ENCODE results near the gene CTU2.

Gene CTU2

DNA sequence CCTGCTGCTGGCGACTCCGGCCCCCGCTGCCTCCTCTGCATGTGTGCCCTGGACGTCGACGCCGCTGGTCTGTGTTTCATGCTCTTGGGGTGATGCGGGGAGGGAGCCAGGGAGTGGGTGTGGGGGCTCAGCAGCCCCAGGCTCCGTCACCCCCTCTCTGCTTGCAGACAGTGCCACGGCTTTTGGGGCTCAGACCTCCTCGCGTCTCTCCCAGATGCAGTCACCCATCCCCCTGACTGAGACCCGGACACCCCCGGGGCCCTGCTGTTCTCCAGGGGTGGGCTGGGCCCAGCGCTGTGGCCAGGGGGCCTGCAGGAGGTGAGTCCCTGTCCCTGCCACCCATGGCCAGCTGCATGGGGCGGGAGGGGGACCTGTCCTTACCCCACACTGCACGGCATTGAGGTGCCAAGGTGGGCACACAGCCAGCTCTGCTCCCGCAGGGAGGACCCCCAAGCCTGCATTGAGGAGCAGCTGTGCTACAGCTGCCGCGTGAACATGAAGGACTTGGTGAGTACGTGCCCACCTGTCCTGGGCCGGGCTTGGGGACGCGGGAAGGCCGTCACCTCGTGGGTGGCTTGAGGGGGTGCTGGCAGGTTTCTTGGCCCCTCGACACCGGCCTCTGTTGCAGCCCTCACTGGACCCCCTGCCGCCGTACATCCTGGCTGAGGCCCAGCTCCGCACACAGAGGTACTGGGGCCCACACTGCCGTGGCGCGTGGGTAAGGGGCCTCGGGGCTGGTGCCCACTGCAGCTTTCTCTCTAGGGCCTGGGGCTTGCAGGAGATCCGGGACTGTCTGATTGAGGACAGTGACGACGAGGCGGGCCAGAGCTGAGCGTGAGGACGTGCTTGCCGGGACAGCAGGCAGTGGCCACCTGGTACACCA is 8.4 kb downstream of the CTU2 start:
- no peak for DNase-seq (ENCODE audit: low read depth in 2 of 2)

DNA sequence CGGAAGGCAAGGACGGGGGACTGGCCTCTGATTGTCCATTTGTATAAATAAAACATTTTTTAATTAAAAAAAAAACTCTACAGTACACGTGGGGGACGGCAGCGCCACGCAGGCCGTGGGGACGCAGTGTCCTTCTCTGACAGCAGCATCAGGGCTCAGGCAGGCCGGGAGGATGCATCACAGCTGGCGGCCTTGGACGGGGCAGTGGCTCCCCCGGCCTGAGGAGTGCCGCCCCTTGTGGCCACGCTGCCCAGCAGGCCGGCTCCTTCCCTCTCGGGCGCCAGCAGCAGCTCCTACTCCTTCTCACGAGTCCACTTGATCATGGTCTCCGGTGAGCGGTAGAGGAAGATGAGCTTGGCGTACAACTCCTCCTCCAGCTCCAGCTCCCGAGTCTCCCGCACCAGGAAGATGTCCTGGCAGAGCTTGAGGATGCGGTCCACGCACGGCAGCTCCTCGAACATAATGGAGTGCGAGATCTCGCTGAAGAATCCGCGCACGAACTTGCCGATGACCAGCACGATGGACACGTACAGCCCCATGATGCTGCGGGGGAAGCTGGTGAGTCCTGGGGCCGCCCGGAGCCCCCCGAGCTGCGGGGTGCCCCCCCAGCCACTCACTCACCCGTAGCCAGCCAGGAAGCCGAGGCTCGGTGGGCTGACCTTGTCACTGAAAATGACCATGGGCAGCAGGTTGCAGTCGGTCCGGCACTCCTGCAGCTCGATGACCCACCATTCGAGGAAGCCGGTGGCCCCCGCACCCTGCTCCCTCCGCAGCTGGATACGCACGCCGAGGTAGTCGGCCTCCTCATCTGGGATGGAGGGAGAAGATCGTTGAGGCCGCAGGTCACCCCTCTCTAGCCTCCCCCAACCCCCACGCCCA is 9.2 kb downstream of the CTU2 start:
- DNase-seq (ENCODE audit: low read depth in 2 of 2): no peak

DNA sequence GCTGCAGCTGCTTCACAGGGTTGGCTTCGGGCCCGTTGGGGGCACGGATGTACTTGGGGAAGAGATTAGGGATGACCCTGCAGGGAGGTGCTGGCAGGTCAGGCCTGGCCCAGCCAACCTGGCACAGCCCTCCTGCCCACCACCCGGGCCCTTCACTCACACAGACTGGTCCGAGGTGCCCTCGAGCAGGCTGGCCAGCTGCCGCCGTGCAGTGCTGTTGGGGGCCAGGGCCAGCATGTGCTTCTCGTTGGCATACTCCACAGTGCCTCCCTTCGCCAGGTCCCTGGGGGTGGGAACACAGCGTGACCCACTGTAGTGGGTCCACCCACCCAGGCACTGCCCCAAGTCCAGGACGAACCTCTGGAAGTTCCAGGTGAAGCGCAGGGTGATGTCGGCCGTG is 9.9 kb downstream of the CTU2 start:
- no peak for DNase-seq (ENCODE audit: low read depth in 2 of 2)

DNA sequence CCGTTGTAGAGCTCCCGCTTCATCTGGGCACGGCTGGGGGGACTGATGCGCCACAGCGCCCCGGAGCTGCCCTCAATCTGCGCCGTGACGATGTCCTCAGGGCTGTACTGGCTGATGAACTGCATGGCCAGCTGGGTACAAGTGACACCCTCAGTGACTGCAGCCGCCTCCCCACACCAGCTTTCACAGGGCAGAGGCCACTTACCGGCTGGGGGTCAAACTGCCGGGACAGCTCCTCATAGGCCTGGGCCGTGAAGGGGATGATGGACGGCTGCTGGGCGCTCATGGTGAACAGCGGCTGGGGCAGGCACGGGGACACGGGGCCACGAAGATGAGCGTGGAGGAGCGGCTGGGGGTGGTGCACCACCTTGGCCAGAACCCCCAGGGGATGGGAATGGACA is 10.3 kb downstream of the CTU2 start:
- DNase-seq (ENCODE audit: low read depth in 2 of 2): no peak

DNA sequence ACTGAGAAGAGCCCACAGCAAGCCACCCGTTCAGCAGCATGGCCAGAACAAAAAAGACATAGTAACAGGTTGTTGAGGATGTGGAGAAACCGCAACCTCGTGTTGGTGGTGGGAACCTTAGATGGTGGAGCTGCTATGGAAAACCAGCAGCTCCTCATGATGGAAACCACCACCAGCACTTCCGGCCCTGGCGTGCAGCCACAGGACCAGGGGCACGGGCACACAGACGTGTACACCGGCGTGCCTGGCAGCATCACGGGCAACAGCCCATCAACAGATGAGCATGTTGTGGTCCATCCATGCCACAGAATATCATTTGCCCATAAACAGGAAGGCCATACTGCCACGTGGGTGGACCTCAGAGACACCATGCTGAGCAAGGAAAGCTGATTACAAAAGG is 11.9 kb downstream of the CTU2 start:
- DNase-seq (ENCODE audit: low read depth in 2 of 2): no peak

DNA sequence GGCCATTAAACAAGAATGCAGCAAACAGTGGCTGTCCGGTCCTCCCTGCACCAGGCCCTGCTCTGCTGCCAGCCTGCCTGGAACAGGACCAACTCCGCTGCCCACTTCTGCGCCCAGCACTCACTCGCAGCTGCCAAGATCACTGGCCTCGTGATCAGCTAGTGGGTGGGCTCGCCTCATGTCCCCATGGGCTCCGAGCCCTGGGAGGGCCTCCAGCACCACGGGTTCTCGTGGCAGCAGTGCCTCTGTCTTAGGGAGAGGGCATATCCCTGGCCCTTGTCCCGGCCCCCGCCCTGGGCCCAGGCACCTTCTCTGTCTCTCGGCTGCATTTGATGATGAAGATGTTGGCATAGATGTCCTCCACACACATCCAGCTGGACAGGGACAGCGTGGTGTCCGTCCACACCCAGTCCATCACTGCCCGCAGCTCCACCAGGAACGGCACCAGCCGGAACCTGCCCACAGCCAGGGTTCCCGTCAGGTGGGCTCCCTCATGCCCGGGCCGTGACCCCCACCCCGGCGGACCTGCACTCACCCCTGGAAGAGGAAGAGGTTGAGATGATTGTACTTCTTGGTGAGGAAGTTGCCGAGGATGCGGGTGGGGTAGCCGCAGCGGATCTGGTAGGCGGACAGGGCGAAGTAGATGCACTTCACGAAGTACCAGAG is 13.1 kb downstream of the CTU2 start:
- no peak for DNase-seq (ENCODE audit: low read depth in 2 of 2)

DNA sequence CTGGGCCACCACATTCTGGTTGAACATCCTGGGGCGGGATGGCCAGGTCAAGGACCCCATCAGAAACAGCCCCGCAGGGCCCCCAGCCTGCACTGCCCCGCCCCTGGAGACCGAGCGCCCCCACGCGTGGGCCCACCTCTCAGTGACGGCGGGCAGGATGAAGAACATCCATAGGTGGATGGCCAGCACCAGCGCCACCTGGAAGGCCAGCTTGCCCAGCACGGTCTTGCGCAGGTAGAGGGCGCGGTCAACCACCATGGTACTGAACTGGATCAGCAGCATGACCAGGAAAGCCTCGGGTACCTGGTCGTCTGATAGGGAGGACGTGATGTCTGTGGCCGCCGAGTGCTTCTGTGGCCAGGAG is 13.6 kb downstream of the CTU2 start:
- no peak for DNase-seq (ENCODE audit: low read depth in 2 of 2)

DNA sequence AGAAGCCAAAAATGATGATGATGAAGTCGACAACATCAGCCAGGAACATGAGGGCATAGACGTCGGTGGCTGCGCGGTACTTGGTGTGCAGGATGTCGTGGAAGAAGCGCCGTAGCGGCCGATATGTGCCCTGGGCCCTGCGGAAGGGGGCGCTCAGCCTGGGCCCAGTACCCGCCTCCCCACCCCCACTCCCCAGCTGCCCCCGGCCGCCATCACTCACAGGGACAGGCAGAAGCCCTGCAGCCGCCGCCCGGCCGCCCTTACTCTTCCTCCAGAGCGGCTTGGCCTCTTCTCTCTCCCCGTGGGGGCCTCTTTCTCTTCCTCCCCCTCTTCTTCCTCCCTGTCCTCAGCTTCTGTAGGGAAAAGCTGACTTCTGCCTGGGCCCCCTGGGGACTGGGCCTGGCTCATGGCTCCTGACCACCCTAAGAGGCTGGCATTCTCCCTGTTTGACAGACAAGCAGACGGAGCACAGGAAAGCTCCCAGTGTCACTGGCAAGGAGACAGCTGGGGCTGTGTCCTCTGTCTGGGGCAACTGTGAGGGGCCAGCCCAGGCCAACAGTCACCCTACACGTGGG is 14.2 kb downstream of the CTU2 start:
- DNase-seq (ENCODE audit: low read depth in 2 of 2): no peak

DNA sequence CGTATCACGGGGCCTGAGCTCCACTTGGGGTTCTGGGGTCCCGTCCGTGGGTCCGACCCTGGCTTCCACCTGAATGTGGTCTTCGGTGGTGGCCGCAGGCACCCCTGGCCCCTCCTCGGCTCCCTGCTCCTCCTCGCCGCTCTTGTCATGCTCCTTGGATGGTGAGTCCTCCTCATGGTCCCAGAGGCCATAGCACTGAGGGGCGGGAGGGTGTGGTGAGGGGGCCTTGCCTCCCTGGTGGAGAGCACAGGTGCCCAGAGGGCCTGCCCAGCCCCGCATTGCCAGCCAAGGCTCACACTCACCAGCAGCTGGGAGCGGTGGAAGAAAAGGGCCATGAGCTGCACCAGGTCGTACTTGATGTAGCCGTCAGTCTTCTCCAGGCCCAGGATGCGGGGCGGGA is 14.9 kb downstream of the CTU2 start:
- no peak for DNase-seq (ENCODE audit: low read depth in 2 of 2)

DNA sequence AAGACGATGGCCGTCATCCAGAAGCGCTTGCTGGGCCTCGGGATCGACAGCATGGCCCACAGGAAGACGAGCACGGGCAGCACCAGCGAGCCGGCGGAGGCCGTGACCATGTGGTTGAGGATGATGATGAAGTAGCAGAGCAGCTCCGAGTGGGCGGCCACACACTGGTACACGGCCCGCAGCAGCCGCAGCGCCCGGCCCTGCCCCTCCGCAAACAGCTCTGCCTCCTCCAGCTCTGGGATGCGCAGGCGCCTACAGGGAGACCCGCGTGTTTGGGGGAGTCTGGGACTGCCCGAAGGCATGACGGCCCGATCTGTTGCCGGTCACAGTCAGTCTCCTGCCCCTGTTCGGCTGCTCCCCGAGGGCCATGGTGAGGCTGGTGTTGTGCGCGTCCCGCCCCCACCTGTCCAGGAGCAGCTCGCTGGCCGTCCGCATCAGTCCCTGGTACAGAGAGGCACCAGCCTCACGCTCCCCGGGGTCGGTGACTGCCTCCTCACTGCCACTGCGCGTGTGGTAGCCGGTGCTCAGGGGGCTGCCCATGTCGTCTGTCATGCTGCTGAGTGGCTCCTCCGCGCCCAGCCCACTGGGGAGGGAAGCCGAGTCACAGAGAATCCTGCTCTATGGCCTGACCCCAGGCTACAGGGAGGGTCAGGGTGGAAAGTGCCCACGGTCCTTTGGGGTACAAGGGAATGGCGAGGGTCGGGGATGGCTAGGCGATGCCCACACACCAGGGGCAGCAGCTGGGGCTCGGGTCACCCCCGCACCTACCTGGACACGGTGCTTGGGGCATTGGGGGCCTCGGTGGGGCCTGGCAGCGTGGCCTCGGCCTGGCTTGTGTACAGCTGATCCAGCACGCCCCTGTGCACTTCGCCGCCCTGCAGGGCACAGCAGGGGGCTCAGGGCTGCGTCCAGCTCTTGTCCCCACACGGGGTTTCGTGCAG is 15.8 kb downstream of the CTU2 start:
- DNase-seq (ENCODE audit: low read depth in 2 of 2): no peak

DNA sequence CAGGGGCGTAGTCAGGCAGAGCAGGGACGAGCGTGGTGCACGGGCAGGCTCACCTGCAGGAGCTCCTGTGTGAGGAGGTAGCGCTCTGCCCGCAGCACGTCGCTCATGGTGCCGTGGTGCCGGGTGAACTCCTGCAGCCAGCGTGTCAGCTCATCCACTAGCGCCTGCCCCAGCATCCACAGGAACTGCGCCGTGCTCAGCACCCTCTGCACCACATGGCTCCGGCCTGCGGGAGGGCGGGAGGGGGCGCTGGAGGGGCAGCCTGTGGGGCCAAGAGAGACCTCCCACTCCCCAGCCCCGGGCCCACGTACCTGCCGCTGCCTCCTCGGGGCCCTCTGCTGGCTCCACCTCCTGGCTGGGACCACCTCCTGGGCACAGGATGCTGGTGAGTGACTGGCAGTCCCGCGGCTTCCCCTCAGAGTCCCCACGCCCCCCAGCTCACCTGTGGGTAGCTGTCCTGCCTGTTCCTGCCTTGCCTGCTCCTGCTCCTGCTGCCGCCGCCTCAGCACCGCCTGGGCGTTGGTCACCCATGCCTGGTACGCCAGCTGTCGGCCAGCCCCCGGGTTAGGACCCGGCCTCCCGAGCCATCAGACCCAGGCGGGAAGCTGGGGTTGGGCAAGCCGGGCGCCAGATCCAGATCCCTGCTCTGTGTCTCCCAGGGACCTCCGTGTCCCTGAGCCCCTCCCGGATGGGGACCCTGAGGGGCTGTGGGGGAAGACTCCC is 16.6 kb downstream of the CTU2 start:
- DNase-seq (ENCODE audit: low read depth in 2 of 2): no peak

DNA sequence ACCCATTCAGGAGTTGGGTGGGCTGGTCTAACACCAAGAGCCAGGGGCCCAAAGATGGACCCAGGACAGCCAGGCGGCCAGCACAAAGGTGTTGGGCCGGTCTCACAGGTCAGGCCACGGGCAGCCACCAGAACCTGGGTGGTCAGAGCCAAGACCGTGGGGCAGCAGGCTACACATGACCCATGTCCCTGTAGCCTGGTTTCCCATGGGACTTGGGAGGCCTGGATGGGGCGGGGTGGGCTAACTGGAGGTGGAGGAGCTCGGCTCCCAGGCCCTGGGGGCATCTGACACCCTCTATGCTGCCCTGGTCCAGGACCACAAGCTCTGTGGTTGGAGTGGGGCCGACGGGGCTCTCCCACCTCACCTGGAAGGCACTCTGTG is 17.2 kb downstream of the CTU2 start:
- no peak for DNase-seq (ENCODE audit: low read depth in 2 of 2)

DNA sequence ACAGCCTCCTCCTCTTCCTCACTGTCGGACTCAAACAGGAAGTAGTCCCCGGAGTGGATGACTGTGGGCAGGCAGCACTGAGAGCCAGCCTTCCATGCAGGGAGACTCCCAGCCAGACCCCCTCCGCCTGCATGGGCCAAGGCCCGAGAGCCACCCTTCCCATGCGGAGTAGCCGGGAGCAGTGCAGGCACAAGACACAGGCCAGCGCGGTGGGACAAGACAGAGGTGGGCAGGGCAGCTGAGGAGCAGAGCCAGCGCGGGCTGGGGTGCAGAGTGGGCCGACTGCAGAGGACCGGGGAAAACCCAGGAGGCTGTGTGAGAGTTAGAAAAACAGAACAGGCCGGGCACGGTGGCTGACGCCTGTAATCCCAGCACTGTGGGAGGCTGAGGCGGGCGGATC is 17.6 kb downstream of the CTU2 start:
- no peak for DNase-seq (ENCODE audit: low read depth in 2 of 2)

DNA sequence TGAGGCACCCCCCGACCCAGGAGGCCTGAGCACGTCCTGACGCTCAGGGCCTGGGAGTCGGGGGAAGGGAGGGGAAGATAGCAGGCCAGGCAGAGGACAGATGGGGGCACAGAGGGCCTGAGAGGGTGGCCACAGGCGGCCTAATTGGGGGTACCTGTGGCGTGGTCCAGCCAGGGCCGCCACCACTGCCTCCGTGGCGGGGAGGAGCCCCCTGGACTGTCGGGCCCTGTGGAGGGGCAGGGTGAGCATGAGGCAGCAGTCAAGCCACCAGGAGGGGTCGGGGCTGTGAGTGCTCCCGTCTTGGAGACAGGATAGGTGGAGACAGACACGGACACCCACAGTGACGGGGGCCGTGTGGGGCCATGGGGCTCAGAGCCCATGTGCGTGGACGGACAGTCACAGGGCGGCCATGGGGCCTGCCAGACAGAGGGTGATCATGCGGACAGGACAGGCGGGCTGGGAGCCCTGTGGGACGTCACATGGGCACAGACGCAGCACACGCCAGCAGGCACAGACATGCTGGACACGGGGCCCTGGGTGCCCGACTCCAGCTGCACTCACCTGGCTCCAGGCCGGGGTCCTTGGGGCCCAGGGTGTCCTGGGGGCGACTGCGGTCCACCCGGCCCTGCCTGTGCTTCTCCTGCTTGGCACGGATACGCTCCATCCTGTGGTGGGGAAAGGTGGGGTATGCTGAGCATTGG is 18.7 kb downstream of the CTU2 start:
- DNase-seq (ENCODE audit: low read depth in 2 of 2): no peak

DNA sequence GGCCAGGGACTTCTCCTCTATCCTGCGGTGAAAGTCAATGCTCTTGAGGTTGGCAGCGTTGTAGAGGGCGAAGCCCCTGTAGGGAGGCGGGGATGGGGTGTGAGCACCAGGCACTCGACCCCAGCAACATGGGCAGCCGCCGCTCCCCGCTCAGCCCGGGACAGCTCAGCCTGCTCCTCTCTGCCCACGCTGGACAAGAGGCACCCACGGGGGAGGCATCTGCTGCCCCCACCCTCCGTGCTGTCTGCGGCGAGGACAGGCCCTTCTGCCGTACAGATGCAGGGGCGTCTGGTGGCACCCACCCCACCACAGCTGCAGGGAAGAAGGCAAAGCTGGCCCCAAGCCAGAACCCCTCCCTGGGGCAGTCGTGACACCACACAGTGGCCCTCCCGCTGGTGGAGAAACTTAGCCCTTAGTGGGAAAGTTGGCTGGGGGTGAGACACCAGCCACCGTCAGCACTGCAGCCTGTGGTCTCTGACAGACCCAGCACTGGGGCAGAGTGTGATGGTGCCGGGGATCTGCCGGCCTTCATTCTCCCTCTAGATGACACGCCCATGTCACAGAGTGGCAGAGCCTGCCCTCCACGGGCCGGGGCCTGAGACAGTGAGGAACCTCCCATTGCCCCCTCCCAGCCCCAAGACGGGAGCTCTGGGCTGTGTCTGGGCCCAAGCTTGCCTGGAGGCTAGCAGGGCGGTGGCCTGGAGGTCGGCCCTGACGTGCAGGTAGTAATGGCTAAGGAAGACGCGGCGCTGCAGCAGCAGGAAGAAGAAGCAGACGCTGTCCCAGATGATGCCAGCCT is 19.5 kb downstream of the CTU2 start:
- DNase-seq (ENCODE audit: low read depth in 2 of 2): no peak

DNA sequence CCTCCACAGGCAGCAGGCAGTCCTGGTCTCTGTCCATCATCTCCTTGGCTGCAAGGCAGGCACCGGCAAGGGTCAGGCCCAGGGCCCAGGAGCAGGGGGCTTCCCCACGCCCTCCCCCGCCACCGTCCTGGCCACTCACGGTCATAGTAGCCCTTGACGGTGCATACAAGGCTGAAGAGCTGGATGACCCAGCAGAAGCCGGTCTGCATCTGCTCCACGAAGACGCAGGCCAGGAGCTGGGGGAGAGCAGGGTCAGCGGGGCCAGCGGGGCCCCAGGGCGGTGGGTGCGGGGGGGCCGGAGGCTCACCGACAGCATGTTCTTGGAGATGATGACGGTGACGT is 20.1 kb downstream of the CTU2 start:
- no peak for DNase-seq (ENCODE audit: low read depth in 2 of 2)

DNA sequence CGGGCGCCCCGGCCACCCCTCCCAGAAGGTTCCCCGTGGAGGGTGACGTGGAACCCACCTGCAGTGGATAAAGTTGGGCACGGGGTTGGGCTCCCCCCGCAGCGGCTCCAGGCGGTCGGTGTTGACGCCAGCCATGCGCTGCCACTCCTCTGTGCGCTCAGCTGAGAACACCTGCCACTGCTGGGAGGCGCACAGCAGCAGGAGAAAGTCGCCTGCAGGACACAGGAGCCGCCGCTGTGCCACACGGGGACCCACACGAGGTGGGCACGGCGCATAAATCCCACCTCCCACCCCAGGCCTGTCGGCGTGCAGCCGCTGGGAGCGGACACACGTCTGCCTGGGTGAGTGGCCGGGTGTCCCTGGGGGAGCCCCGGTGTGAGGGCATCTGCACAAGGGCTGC is 20.7 kb downstream of the CTU2 start:
- DNase-seq (ENCODE audit: low read depth in 2 of 2): no peak

DNA sequence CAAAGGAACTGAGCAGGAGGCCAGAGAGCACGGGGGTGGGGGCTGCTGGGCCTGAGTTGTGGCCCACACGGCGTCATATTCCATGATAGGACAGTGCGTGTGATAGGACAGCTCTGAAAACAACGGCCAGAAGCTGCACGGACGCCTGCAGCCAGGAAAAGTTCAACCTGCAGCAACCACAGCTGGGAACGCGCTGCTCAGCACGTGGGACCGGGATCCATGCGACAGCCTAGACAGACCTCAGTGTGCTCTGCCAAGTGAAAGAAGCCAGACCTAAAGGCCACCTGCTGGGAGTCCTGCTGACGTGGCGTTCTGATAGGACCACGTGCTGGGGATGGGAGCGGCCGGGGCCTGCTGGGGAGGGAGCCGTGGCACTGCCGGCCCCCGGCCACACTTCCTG is 21.6 kb downstream of the CTU2 start:
- DNase-seq (ENCODE audit: low read depth in 2 of 2): no peak
